ENCODE results near the gene RGS7.

Gene RGS7

DNA sequence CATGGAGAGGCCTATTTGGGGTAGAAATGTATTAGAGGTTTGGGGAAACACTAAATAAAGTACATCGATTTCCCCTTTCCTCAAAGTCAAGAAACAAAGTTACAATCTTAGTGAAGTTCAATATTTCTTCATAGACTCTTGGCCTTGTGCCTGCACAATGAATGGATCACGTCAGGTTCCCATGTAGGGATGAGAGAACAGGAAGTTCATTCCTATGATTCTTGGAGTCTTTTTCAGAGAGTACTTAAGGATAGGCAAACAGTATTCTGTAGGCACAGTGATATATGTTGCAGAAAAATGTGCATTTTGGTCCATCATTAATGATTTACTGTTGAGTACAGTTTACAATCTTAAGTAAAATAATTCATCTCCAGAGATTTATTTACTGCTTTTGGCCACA, 275.5 kb downstream of the RGS7 start:
- no peak for DNase-seq (ENCODE audit: low read depth in 2 of 2)

DNA sequence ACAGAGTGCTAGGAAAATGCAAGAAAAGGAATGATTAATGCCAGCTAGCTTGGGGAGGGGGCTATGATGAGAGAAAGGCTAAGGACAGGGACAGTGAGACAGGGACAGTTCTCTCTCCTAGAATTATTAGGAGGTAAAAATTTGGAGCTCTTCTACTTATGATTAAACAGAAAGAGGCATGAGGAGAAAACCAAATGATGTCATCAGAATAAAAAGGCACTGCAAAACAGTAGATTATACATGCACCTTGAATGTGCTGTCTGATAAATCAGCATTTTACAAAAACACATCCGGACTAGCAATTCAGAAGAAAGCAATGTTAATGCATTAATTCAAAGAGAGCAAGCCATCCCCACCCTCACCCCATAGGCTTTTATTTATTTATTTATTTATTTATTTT, 277.5 kb downstream of the RGS7 start:
- DNase-seq (ENCODE audit: low read depth in 2 of 2), result no peak

DNA sequence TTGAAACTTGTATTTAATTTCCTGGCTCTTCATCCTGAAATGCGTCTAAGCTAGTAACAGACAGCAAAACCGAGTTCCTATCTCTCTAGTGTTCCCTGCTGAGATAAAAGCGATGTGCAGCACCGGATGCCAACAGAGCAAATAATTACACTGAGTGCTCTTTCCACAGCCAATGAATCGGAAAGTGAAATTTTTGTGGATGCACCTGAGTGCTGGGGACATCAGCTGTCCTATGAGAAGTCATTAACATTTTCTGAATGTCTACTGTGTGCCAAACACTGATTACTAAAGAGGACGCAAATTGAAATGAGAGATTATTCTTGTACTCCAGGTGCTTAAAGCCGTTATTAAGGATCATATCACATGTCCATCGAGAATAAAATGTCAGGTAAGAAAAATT, 278.0 kb downstream of the RGS7 start:
- no peak for DNase-seq (ENCODE audit: low read depth in 2 of 2)

DNA sequence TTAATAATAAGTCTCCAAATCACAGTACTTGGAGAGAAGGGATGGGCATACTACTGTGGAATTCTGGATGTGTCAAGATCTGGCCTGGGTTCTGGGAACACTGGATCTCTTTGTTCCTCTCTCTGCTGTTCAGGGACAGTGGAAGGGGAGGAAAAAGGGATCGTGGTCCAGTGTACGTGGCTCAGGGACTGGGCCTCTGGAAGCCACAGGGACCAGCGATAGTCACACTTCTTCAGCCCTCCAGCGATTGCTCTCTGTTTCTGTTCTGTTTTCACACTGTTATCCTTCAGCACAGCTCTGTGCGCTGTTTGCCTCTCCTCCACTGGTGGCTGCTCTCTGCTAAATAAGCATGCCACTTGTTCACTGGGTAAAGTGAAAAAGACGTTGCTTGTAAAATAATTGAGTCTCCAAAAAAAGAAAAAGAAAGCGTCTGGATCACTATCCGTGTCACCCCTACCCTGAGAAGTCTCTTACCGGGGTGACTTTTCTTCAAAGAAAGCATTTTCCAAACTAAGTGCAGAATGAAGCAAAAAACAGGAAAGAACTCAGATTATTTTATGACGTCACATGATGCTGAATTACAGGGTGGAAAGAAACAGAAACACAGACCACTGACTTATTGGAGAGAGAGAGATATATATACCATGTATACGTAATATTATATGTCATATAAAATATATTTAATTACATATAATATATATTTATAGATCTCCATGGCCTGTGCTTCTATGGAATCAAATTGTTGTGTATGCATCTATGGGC, 279.4 kb downstream of the RGS7 start:
- no peak for DNase-seq (ENCODE audit: low read depth in 2 of 2)

DNA sequence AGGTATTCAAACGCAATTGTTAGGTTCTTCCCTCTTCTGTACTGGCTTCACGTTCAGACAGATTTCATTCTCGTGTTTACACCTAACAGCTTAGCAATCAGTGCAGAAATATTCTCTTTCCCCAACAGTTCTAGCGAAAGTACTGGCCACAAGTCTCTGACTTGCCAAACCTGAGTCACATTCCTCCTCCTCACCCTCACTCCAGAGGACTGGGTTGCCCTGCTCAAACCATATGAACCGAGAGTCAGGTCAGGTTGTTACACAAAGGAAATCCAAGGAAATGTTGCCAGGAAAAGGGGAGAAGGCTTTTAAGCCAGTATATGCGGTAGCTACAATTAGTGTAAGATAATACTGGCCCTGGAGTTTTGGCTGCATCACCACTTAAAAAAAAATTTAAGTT, 282.5 kb downstream of the RGS7 start:
- DNase-seq (ENCODE audit: low read depth in 2 of 2), result no peak

DNA sequence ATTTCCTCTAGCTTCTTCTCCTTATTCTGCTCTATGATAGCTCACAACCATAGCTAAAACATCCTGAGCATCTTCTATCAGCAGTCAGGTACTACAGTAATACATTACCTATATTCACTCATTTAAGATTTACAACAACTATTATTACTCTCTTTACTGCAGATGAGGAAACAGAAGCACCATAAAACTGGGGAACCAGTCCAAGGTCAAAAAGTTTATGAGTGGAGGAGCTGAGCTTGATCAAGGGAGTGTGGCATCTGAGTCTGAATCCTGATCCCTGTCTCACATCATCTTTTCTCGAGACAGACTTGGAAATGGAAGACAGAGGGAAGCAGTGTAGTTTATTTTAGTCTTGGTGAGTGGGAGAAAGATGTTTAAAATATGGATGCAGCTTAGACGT, 288.6 kb downstream of the RGS7 start:
- DNase-seq (ENCODE audit: low read depth in 2 of 2), result no peak

DNA sequence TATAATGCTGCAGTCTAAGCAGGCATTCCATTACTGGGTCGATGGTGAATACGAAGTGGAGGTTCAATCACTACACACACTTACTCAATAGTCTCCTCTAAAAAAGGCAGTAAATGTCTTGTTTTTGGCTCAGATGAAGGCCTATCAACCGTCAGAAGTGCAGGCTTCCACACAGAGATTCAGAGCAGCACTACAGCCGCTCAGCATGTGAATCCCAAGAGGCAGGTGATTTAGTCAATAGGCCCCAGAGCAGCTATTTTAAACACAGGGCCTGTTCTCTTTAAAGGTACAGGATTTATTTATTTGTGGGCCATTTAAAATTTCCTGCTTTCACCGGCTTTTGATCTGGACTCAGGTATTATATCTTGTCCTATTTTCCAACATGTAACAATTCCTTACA, 293.7 kb downstream of the RGS7 start:
- no peak for DNase-seq (ENCODE audit: low read depth in 2 of 2)

DNA sequence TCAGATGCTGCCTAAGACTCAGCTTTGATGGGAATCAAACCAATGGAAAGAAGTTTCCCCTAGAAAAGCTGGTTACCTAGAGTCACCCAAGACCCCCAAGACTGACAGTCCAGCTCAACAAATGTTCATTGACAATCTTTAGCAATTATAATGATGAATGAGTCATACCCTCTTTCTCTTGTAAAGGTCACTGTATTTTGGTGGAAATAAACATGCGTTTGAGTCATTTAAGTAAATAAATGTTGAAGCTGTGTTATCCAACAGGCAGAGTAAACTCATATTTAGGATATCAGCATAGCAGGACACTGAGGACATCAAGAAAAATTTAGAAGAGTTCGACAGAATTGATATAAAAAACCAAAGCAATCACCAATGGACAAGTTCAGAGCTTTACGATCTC, 295.9 kb downstream of the RGS7 start:
- no peak for DNase-seq (ENCODE audit: low read depth in 2 of 2)

DNA sequence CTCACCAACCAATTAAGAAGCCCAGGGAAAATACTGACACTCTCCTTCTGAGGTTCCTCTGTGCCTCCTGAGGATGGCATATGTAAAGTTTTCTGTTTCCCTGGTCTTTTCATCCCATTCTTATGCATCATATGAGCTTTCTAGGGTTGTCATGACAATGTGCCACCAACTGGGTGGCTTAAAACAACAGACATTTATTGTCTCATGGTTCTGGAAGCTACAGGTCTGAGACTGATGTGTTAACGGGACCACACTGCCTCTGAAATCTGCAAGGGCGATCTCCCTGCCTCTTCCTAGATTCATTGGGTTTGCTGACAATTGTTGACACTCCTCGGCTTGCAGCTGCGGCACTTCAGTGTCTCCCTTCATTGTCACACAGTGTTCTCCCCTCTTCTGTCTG, 308.4 kb downstream of the RGS7 start:
- DNase-seq (ENCODE audit: low read depth in 2 of 2), result no peak

DNA sequence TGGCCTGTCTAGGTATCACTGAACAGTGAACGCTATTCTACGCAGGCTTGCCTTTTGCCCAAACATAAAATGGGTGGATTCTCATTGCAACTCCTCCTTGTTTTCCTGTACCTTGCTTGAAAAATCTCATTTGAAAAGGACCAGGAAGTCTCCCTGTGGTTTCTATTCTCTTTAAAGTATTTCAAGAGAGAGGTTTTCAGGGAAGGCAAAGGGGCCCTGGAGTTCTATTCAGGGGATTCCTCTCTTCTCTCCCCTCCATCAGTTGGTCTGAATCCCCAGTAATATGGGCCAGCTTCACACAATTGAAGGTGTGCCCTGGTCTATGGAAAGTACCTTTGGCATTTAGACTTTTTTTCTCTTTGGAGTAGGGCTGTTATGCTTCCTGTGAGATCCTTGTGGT, 311.3 kb downstream of the RGS7 start:
- no peak for DNase-seq (ENCODE audit: low read depth in 2 of 2)

DNA sequence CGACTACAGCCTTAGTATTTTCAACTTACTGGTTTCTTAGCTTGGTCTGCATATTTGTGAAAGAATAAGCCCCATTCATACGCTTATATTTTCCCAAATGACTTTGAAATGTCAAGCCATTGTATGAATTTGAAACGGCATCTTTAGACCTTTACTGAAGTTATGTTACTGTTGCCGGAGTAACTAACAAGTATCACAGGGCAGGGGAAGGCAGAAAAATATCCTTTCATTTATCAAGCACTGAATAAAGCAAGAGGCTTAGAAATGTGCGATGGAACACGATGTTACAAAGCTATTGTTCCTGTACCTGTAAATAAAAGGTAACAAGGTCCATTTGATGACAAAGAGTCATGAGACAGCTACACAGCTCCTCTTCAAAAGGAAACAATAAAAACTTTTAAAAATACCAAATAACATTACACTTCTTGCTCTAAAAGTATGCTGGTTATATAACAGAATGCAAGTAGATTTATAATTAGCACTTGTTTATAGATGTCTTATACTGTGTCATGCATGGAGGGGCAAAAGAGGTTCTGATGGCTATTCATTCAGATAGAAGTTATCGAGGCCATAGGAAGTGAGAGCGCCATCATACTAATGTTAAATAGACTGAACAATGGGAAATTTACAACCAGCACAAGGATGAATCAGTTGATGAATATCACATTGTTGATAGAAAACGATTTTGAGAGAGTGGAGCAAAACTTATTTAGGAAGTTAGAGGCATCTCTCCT, 322.6 kb downstream of the RGS7 start:
- DNase-seq (ENCODE audit: low read depth in 2 of 2), result no peak

DNA sequence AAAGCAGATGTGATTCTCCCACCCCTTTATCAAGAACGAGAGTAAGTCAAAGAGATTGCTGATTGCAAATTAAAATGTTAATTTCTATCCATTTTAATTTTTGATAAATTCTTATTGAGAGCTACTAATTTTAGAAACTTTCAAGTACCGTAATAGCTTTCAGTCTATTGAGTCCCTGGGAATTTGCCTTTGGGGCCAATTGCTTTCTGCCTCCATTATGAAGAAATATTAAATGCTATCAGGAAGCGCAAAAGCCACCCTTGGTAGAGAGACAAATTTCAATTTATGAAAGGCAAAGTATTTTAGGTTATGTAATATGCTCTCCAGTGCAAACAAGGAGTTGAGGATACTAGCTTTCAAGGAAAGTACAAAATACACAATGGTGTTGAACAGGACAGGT, 332.2 kb downstream of the RGS7 start:
- DNase-seq (ENCODE audit: low read depth in 2 of 2), result no peak

DNA sequence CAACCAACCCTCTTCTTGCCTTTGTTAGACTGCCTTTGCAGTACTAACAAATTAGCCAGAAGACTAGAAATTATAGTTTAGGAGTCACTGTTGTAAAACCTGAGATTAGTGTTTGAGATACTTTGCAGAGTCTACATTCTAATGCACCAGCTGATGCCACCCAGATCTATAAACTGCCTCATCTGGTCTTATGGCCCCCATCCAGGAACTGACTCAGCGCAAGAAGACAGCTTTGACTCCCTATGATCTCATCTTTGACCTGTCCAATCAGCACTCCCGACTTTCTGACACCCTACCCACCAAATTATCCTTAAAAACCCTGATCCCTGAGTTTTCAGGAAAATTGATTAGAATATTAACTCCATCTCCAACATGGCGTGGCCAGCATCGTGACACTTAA, 334.6 kb downstream of the RGS7 start:
- no peak for DNase-seq (ENCODE audit: low read depth in 2 of 2)

DNA sequence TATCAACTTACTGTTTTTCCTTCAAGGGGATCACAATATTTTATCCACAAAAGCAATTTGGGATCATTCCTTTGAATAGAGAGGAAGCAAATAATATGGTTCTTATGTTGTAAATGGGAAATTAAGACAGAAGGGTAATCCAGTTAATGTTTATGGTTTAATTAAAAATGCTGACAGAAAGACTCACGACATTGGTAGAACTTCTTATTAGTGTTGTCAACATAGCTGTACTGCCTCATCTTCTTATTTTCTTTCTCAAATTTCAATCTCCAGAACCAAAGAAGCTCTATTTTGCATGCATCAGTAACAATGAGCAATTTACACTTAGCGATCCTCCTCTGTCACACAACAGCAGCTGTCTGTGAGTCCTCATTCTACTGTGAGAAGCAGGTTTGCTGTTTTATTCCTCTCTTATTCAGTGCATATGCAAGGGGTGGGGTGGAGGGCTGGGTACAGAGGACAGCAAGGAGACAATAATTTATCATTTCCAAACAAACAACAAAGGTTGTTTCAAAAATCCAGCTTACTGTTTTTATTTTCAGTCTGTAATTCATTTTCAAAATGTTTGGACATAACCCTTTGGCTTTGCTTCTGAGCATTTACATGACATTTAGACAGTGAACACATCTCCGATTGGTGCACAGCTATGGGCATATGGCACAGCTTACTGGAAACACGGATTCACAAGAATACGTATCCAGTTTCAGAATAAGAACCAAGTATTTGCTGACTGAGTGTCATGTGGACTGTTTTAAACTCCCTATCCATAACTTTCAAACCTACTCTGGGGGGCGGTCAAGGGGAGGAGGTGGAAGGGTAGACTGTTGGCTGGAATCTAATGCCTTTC, 335.9 kb downstream of the RGS7 start:
- DNase-seq (ENCODE audit: low read depth in 2 of 2), result no peak

DNA sequence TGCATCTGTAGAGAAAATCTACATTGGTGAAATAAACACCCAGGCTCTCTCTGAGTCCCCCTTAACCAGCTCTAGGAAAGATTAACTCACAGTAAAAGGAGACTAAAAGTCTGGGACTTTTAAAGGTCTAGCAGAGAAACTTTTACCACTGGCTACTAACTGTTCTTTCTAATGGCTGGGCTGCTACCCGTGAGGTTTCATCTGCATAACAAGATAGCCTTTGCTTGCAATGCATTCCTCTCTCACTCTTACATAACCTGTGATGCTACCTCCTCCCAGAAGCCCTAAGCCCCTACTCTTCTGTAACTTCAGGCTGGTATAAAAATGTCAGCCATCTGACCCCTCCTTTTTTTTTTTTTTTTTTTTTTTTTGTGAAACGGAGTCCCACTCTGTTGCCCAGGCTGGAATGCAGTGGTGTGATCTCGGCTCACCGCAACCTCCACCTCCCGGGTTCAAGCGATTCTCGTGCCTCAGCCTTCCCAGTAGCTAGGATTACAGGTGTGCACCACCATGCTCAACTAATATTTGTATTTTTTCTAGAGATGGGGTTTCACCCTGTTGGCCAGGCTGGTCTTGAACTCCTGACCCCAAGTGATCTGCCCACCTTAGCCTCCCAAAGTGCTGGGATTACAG, 344.2 kb downstream of the RGS7 start:
- no peak for DNase-seq (ENCODE audit: low read depth in 2 of 2)

DNA sequence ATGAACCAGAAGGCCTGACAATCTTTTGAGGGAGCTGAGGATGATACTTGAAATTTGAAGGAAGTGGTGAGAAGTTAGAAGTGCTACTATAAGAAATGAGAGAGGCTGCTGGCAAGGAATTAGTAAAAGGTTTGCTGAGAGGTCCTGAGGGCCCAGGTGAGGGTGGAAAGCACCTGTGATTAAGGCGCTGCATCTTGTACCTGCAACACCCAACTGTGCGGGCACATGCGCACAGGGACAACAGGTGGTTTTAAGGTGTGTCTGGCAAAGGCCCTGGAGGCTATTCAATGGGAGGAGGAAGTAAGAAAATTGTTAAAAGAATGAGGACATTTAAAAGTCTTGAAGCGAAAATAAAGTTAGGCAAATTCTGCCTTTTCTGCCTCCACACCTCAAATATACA, 349.3 kb downstream of the RGS7 start:
- no peak for DNase-seq (ENCODE audit: low read depth in 2 of 2)

DNA sequence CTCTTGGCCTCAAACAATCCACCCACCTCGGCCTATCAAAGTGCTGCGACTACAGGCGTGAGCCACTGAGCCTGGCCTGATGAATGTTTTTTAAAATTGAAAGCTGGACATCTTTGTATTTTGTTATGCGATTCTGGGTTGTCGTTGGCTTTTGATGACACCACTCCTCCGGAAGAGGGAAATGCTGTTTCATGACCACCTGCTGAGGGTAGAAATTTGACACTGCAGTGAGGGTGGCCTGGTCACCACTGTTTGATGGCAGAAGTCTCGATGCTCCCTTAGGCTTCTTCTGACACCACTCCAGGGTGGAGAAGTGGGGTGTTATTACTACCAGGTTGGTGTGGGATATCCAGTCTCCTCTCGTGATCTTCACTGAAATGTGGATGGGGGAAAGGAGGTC, 357.2 kb downstream of the RGS7 start:
- no peak for DNase-seq (ENCODE audit: low read depth in 2 of 2)

DNA sequence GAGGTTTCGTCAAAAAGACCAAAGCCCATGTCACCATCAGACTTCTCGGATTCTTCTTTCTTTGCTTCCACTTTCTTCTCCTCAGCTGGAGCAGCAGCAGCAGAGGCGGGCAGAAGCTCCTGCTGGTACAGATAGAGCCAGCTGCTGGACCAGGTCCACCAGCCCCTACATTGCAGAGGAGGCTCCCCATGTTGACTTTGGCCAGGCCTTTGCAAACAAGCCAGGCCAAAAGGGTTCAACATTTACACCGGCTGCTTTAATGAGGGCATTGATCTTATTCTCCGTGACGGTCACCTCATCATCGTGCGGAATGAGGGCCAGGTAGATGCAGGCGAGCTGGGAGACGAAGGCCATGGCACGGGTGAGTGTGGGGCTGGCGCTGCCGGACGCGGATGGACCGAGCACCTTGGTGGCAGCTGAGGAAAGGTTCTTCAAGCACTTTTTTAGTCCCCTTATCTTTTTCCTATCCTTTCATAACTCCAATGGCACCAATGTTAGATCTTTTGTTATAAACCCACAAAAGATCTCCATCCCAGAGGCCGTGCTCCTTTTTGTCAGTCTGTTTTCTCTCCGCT, 358.5 kb downstream of the RGS7 start:
- DNase-seq (ENCODE audit: low read depth in 2 of 2), result no peak

DNA sequence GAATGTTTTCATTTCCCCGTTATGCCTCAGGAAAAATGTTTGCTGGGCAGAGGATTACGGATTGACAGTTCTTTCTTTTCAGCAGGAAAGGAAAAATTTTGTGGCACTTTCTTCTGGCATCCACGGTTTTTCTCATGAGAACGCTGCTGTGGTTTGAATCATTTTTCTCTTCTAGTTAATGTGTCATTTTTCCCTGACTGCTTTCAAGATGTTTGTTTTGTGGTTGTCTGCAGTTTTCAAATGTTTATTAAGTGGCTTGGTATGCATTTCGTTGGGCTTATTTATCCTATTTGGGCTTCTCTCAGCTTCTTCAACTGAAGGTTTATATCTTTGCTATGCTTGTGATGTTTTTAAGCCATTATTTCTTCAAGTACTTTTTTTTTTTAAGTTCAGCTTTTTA, 359.0 kb downstream of the RGS7 start:
- no peak for DNase-seq (ENCODE audit: low read depth in 2 of 2)

DNA sequence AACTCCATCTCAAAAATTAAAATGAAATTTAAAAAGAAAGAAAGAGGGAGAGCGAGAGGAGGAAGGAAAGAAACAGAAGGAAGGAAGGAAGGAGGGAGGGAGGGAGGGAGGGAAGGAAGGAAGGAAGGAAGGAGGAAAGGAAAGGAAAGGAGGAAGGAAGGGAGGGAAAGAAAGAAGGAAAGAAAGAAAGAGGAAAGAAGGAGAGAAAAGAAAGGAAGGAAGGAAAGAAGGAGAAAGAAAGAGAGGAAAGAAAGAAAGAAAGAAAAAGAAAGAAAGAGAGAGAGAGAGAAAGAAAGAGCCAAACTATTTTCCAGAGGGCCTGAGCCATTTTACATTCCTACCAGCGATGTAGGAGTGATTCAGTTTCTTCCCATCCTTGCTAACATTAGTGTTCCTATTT, 364.0 kb downstream of the RGS7 start:
- no peak for DNase-seq (ENCODE audit: low read depth in 2 of 2)

DNA sequence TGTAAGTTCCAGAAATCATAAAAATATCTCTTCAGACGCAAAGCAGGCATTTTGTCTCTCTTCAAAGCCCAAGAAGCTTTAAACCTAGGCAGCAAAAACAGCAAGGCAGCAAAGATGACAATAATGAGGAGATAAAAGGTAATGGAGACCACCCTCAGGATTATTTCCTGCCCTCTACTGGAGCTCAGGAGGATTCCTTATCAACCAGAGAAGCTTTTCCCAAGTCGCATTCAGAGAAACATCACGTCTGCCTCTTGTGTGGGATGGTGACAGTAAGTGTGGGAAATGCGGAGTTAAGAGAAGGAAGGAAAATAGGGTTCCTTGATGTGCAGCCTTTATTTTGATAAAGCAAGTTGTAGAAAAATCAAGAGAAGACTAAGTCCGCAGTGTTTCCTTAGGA, 365.8 kb downstream of the RGS7 start:
- DNase-seq (ENCODE audit: low read depth in 2 of 2), result no peak

DNA sequence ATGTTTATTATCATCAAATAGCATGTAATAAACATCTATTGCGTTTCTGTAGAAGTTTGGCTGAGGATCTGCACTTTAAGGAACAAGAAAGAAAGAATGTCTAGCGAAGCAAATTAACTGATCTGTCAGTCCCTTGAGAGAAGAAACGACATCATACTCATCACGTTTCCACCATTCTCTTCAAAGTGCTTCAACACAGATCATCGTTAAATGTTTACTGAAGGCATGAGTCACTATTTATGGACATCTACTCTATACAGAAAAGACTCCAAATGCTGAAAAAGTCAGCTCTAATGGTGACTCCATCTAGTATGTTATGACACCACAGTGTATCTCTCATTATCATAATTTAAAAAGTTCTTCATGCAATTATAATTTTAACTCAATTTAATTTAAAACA, 369.1 kb downstream of the RGS7 start:
- no peak for DNase-seq (ENCODE audit: low read depth in 2 of 2)

Data from stimulated activated CD4-positive, alpha-beta T cell treated with anti-CD3 and anti-CD28 coated beads, Interleukin-1b, Interleukin-23, amount 100 ng/mL, for 1 hour (primary cell).